GM19452 (cell line): Measurements from ENCODE around the gene NFKBIL1.
"Not testable (repeated sequence)": the region's sequence is repeated elsewhere in the genome, so short reads cannot be mapped to it uniquely, and the experiment has no call there.

Experiments used
- ATAC-seq: cut with Tn5 transposase; IDR thresholded peaks from one replicate; pipeline ENCODE4 v1.9.1; 2021; ENCODE audit not compliant: unreplicated experiment

NFKBIL1 gene

DNA sequence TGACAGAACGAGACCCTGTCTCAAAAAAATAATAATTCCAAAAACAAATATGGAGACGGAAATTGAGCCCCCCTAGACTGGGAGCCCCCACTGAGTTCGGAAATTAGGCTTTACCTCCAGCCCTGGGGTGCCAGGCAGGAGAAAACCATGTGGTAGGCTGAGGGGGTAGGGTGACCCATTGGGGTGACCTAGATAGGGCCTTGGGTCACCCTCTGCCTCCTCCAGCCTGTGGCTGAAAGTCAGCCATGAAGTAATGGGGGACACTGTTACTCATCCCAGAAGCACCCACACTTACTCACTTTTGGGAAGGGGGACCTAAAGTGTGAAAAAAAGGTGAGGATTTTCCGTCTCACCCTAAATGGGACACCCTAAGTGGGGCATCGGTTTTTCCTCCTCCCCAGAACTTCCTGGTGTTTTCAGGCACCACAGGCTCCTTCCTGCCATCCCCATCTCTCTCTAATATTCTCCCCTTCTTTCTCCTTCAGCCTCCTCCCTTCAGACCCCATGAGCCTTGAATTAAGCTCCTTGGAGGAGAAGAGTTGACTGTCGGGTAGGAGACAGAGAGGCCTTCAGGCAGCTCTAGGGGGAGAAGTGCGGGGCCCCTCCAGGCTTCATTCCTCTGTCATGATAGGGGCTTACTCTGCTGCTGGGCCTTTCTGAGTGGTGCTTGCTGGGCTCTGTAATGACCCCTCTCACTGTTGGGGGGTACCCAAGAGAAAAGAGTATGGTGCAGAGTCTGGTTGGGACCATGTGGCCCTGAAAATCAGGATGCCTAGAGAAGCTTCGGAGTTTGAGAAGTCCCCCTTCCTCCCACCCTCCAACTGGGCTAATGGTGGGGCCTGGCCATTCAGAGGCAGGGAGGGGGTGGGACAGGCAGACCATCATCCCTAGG lies 32.4 kb downstream of the NFKBIL1 start:
- ATAC-seq, result no peak

DNA sequence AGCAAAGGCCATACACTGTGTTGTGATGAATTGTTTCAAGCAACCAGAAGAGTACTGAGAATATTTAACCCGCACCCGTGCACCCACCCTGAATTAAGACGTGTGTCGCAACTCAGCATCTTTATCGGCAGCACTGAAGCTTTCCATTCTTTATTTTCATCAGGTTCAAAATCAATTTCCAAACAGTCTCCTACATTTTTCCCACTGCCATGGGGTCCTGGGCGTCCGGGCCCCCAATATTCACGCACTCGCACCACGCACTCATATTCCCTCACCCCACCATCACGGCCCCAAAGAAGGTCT lies 33.0 kb downstream of the NFKBIL1 start:
- no peak for ATAC-seq

DNA sequence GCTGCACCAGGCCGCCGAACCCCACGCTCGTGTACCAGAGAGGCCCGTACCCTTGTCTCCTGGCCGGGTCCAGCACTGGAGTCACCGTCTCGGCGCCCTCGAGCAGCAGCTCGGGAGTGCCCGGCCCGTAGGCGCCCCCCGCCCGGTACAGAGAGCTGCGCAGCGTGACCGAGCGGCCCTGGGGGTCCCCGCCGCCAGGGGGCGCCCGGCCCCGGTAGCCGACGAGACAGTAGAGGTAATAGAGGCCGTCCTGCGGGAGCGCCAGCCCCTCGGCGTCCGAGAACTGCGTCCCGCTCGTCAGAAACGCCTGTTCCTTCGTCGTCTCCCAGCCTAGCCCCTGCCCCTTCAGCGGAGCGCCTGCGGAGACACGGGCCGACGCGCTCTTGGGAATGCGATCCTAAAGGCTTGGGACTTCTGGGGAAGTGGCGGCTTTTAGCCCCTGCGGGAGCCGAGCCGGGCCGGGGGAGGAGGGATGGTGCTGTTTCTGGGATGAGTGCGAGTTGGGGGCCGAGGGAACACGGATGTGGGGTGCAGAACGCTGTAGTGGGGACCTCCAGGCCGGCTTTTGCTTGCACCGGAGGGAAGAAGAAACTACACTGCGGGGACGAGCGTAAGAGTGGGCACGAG lies 33.5 kb downstream of the NFKBIL1 start:
- peak; percentile 70 for ATAC-seq

DNA sequence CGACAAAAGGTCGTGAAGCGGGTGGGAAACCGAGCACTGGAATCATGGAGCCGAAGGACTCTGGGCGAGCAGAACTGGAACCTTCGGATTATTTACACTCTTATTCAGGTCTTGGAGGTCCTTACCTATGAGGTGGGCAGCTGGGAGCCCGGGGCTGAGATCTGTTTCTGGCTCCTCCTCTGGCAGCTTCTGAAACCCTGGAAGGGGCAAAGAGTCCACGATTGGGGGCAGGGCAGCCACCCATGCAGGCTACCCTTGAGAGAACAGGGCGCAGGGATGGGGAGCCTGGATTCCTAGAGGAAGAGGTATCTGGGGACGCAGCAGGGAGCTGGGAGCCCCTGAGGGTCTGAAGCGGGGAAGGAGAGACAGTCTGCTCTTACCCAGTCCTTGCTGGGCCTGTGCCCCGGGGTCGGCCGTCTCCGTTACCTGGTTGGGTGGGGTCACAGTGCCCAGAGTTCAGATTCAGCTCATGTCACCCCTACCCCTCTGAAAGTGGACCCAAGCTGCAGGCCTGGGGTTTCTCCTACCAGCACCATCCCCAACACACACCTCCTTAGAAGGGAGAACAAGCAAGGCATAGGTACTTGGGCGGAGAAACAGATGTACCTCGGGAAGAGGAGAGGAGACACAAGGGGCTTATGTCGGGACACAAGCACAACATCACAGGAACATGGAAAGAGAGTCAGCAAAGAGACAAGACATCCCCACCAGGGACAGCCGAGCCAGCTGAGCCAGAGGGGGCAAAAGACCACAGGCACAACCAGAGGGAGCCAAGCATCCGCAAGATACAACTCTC lies 34.2 kb downstream of the NFKBIL1 start:
- no peak for ATAC-seq

DNA sequence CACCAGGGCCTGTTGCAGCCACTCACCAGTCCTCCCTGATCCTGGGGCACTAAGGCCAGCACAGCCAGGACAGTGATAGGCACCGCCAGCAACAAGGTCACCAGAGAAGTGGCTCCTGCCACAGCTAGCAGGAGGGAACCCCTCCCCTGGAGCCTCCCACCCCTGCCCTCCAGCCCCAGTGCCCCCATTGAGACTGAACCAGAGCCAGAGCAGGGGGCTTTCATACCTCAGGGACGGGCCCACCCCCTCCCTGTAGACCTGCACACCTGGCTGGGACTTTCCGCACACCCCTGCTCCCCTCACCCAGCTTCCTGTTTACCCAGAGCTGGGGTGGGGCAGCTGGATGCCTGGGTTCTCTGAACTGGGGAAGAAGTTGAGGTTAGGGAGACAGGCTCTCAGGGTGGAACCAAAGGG lies 34.8 kb downstream of the NFKBIL1 start, which contains the start of gene LTB:
TSS of gene LTB (minus strand) at position 195 of the 414 bp plus-strand sequence. CDS start at position 188, 7 bp downstream.
- ATAC-seq, result no peak

DNA sequence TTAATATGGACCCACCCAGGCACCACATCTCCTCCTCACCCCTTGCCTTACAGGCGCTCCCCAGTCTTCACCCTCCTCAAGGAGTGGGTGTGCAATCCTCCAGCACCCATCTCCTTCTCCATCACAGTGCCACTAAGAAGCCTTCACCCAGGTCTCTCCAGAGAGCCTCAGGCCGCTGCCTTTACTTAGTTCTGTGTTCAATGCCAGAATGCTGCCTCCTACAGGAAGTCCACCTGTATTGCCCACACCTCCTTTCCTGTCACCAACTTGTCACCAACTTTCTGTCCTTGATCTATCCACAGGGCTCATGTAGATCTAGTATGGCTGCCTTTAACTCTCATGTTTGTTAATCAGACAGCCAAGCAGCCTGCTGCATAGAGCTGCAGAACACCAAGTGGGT lies 38.1 kb downstream of the NFKBIL1 start:
- ATAC-seq, result no peak

DNA sequence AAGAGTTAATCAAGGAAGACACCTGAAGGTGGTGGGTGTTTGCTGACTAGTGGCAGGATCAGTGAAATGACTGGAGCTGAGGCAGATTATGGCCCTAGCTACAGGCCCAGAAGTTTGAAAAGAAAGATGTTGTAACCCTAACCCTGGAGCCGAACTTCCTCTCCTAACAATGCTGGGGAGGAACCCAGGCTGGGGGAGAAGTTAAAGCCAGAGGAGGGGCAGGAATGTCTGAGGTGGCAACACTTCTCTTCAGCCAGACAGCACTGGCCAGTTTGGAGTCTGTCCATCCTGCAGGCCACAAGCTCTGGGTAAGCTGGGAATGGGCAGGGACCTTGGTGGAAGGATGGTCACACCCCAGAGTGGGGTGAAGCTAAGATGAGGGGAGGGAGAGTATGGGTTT lies 38.6 kb downstream of the NFKBIL1 start, which contains the start of gene LST1:
TSS of gene LST1 (plus strand) at position 270 of the 400 bp plus-strand sequence. CDS start 1,023 bp downstream, outside the sequence.
- ATAC-seq, result no peak

DNA sequence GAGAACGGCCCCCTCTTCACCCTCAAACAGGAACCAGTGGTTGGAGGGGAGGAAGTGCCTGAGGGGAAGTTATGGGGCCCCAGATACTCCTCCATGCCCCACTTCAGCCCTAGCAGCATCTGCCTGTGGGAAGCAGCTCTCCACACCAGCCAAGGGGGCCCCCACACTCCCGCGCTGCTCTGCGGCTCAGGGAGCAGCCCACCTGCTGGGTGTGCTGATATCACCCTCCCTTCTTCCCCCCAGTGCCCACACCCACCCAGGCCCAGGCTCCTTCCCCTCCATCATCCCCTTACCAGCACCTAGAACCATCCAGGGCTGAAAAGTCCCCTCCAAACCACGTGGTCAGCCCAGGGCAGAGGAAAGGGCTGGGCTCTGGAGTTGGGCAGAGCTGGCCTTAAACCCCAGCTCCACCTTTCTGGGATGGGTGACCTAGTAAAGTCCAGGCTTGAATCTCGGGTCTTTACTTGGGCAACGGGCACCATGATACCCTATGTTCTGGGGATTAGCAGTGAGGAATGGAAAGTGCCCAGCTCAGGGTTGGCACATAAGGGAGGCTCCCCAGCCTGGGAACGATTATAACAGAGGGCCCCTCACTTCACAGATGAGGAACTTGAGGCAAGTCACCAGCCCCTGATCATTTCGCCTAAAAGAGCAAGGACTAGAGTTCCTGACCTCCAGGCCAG lies 39.3 kb downstream of the NFKBIL1 start:
- ATAC-seq, result no peak

DNA sequence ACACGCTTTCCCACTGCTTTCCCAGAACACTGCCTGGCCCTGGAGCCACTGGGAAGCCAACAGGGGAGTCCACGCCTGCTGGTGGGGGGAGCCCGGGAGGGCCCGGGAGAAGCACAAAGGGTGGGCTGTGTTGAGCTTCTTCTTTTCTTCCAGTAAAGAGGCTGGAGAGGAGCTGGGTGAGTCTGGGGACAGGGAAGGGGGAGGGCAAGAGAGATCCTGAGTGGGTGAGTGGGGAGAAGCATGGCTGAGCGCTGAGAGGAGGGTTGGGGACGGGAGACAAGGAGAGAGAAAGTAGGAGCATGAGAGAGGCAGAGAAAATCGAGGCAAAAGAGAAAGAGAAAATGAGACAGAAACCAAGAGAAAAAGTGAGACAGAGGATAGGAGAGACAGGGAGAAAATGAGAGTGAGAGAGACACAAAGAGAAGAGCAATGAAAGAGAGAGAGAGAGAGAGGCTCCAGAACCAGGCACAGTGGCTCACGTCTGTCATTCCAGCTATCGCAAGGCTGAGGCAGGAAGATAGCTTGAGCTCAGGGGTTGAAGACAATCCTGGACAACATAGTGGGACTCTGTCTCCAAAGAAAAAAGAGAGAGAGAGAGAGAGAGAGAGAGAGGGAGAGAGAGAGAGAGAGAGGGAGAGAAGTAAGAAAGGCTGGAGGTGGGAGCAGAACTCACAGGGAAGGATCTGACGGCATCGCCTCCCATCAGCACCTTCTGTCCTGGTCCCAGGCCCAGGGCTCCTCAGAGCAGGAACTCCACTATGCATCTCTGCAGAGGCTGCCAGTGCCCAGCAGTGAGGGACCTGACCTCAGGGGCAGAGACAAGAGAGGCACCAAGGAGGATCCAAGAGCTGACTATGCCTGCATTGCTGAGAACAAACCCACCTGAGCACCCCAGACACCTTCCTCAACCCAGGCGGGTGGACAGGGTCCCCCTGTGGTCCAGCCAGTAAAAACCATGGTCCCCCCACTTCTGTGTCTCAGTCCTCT lies 40.7 kb downstream of the NFKBIL1 start:
- no peak for ATAC-seq

DNA sequence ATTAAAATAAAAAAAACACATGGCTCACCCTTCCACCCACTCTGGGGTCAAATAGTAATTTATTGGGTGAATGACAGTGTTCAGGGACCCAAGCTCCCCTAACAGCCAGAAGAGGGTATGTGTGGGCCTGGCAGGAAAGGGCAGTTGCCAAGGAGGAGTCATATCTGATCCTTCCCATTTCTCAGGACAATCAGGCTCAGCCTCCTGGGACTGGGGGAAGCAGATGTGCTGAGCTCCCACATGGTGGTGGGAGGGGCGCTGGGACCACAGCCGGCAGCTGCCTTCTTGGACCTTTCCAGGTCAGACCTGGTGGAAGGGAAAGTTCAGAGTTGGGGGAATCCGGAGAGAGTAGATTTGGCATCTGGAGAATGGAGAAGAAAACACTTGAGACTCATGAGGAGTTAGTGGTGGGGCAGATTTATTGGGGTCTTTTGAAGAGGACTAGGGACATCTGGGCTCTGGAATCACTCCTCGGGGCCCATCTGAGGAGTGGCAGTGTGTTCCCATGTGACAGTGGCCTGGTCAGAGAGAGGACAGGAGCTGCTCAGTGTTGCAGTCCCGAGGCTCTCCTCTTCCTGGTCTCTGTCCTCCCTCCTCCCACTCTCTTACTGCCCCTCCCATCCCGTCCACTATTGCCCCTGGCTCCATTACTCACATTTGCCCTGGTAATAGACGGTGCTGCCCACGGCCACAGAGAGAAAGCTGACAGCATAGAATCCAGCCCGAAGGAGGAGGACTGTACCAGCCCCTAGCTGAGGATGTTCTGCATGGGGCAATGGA lies 41.7 kb downstream of the NFKBIL1 start:
- no peak for ATAC-seq

DNA sequence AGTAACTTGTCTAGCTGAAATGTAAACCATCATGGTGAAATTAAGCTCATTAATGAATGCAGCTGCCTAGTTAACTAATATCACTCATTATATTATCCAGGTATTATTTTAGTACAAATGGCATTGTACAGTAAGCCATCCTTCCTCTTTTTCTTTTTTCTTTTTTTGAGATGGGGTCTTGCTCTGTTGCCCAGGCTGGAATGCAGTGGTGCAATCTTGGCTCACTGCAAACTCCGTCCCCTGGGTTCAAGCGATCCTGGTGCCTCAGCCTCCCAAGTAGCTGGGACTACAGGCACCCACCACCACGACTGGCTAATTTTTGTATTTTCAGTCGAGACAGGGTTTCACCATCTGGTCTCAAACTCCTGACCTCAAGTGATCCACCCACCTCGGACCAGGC lies 43.3 kb downstream of the NFKBIL1 start:
- ATAC-seq, result not testable (repeated sequence)

DNA sequence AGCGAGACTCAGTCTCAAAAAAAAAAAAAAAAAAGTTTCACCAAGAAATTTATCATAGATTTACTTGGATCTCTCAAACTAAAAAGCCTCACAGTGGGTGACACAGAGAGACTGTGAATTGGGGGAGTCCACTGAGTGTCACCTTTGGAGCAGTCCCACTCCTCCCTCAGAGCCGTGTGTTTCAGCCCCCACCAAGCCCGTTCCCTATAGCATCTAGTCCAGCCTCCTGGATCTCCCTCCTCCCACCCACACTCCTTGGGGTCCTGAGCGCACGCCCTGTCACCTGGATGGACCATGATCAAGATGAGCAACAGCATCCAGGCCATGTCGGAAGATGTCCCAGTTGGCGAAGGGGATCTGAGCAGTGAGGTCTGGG lies 45.0 kb downstream of the NFKBIL1 start:
- no peak for ATAC-seq

DNA sequence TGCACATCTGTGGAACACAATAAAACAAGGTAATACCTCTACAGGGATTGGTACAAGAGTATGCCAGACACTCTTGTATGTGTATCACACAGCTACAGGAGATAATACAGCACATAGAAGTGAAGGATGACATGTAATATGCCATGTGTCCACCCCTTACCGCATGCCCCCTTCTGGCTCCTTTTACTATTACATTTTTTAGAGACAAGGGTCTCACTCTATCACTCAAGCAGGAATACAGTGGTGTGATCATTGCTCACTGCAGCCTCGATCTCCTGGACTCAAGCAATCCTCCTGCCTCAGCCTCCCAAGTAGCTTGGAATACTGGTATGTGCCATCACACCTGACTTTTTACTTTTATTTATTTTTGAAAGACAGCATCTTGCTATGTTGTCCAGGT lies 49.6 kb downstream of the NFKBIL1 start:
- no peak for ATAC-seq

DNA sequence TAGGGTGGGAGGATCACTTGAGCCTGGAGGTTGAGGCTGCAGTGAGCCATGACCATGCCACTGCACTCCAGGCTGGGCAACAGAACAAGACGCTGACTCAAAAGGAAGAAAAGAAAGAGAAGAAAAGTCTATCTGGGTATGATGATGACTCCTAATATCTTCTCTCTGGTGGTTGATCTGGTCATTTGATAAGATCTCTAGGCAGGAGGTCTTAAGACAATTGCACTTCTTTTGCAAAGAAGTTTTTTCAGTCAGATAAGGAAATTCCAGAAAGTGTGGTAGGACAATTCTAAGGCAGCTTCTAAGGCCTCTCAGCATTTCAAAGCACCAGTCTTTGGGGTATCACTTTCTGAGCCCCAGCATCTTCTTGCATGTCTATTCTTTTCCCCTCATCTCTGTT lies 59.9 kb downstream of the NFKBIL1 start:
- ATAC-seq, result no peak
